Stimulated activated CD8-positive, alpha-beta memory T cell treated with anti-CD3 and anti-CD28 coated beads, Interleukin-7, amount 100 ng/mL, for 48 hours (primary cell): ENCODE data around the gene BRD1.
"Not testable (repeated sequence)": the region's sequence is repeated elsewhere in the genome, so short reads cannot be mapped to it uniquely, and the experiment has no call there.

ENCODE experiments used
- DNase-seq, 2 donors: peaks; one replicate each; pipeline ENCODE4 v3.0.0-alpha.2; 2020; ENCODE audit warnings: low read depth in 1 of 2; ENCODE audit errors: extremely low read depth in 1 of 2

BRD1 gene

DNA sequence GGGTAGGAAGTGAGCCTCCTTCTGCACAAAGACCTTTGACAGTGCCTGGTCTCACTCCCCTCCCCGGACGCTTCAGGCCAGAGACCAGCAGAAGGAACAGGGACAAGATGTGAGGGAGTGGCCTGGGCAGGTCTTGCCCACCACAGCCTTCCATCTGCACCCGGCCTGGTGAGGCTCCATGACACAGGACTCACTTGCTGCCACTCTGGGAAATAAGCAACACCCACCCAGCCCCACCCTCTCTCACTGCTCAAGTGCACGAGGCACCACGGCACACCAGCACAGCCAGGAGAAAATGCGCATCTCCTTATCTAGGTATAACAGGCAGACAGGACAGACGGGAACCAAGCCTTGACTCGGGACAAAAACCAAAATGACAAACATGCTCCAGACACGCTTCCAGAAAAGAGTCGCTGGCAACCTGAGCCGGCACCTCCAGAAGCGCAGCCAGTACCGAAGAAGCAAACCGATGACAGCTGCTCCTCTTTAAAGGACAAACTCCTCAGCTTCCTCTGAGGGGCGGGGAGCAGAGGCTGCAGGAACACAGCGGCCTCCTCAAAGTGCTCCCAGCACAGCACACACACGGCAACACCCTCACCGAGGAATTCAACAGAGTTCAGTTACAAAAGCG lies 41.7 kb downstream of the BRD1 start:
- no peak for DNase-seq

DNA sequence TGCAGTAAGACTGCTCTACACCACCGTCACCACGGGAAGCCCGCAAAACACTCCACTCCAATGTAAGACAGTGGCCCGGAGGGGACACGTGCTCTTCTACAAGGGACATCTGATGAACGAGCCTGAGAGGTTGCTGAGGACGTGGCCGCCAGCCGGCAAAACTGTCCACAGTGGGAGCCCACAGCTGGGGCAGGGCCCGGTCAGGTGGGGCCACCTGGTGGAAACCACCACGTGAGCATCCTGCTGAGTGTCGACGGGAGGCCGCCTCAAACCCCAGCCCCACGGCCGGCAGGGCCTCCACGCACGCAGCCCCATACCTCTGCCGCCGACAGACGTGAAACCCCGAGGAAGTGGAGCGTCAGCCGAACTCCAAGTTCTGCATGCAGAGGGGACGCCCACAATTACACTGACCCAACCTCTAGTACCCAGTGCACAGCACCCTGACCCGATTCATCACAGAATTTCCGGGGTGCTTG lies 42.6 kb downstream of the BRD1 start:
- no peak for DNase-seq

DNA sequence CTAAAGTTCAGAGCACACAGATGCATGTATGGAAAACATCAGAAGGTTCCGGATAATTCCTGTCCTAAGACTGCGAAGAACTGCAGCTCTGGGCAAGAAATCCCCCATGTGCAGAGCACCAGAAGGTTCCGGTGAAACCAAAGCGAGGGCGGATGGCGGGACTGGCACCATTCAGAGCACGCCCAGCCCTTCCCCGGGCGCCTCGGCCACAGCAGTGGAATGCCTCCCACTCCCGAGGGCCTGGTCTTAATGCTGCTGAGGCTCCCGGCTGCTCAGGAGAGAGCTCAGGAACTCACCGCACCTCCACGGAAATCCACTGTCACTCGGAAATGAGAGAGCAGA lies 43.1 kb downstream of the BRD1 start:
- DNase-seq, result no peak

DNA sequence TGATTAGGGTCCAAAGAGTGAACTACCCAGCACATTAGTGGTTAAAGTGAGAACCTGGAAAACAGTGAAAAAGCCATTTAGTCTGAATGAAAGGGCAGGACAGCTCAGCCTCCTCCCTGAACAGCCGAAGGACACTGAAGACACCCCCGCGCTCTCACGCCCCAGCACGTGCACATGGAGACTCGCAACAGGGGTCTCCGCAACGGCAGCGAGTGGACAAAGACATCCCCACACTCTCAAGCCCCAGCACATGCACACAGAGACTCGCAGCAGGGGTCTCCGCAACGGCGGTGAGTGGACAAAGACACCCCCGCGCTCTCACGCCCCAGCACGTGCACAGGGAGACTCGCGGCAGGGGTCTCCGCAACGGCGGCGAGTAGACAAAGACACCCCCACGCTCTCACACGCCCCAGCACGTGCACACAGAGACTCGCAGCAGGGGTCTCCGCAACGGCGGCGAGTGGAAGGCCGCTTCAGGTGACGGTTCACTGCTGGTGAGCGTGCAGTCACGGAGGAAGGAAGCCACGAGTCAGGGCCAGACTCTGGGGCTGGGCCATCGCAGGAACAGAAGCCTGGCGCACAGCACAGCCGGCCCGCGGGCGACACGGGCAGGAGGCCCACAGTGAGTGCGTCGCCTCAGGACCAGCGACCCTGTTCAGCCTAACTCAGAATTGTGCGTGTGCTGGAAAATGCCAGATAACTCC lies 43.6 kb downstream of the BRD1 start:
- no peak for DNase-seq

DNA sequence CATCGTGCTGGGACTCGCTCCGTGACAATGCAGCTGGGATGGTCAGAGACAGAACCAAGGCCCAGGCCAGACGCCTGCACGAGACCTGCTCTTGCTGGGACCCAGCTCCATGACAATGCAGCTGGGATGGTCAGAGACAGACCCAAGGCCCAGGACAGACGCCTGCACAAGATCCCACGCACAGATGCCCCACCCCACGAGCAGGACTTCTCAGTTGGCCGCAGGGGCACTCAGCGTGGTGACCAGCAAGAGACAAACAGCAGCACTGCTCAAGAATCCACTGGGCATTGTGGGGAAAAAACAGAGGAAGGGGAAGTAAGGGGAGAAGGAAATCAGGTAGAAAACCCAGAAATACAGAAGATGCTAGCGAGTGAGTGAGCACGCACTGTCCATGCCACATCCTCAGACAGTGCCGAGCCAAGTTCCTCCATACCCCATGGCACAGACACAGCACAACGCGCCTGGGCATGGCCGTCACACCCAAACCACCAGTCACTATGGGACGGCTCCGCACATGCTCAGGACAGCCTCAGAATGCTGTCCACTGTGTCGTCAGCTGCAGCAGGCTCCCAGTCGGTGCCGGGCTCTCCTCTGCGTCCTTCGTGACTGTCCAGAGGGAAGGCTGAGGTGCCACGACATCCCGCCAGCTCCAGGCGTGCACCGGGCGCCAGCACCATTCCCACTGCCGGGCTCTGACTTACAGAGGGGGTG lies 44.5 kb downstream of the BRD1 start:
- DNase-seq, result no peak

DNA sequence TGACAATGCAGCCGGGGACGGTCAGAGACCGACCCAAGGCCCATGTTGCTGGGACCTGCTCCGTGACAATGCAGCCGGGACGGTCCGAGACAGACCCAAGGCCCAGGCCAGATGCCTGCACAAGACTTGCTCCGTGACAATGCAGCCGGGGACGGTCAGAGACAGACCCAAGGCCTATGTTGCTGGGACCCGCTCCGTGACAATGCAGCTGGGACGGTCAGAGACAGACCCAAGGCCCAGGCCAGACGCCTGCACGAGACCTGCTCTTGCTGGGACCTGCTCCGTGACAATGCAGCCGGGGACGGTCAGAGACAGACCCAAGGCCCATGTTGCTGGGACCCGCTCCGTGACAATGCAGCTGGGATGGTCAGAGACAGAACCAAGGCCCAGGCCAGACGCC lies 45.8 kb downstream of the BRD1 start:
- not testable (repeated sequence) for DNase-seq

DNA sequence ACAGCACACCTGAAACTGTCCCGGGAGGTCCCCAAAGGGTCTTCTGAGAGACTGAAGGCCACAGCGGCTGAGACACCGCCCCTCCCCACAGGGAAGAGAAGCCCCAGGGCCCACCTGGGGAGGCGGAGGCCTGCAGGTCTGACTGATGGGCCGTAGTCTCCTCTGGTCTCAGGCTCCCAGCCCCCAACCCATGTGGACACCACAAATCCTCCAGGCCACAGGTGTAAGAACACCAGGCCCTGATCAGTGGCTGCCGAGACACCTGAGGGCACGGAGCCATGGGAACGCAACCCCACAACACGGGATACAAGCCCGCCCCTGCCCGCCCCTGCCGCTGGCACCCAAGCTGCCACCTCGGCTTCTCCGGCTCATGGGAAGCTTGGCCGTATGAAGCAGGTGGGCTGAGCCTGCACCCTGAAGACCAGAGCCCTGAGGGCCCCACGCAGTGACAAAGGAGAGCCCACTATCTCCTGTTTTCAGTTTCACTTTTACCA lies 46.3 kb downstream of the BRD1 start:
- no peak for DNase-seq

DNA sequence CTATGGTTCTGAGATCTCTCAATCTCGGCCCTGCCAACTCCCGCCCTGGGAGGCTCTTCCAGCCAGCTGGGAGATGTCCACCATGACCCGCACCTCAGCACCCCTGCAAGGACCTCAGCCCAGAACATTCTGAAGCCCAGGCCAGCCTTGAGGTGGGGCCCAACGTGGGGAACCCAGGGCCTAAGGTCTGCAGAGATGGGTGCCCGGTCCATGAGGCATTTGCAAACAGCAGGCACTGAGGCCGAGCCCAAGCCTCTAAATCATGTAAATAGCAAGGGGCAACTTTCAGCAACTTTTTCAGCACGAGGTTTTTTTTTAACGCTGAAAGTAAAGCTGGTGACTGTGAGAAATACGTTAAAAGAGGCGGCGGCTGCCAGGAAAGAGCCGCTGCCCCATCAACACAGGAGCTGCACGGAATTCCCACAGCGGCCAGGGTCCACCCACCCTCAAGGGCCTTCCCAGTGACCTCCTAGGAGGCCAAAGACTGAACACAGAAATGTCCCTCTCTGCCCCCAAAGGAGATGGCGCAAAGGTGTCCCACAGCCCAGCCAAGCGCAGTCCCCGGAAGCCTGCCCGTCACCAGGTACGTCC lies 46.9 kb downstream of the BRD1 start:
- DNase-seq, result no peak

DNA sequence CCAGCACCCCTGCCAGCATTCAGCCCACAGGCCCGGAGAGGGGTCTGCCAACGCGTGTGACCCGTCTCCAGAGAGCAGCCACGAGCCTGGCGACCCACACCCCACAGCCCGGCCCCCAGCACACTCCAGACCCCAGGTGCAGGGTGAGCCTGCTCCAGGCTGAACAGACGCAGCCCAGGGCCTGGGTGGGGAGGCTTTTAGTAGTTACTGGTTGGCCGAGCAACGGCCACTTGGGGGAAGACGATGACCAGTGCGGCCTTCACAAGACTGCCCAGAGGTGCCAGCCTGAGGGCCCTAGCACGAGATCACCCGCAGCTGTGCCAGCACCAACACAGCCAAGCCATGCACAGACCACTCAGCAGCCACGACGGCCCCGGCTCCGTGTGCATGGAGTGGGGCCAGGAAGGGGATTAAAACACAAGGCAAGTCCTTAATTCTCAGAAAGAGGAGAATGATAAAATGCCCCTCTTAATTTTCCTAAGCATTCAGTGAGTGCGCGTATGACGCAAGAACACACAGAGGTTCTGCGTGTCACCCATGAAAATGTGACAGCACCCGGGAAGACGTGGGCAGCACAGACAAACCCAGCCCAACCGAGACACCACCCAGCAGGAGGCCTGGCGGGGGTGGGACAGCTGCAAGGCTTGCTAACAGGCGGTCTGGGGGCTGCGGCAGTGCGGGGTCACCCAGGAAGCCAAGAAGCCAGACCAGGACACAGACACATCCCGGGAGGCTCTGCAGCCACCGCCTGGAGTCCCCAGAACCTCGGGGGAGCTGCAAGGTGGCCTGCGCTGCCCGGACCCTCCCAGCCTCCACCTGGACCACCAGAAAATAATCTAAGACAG lies 47.6 kb downstream of the BRD1 start:
- DNase-seq, result no peak

DNA sequence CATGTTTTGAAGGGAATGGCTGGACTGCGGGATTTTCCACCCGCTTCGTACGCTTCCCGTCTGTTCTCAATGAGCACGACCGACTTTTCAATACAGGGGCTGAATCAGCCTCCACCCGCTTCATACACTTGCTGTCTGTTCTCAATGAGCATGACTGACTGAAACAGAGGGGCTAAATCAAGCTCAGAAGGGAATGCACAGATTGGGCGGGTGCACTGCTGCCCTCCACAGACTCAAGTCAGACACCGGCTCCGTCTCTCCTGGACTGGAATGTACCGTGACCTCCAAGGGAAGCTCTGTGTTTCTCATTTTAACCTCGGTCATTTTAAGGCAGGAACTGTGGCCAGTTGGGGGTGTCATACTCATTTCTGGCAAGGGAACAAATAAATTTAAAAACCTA lies 48.5 kb downstream of the BRD1 start:
- no peak for DNase-seq

DNA sequence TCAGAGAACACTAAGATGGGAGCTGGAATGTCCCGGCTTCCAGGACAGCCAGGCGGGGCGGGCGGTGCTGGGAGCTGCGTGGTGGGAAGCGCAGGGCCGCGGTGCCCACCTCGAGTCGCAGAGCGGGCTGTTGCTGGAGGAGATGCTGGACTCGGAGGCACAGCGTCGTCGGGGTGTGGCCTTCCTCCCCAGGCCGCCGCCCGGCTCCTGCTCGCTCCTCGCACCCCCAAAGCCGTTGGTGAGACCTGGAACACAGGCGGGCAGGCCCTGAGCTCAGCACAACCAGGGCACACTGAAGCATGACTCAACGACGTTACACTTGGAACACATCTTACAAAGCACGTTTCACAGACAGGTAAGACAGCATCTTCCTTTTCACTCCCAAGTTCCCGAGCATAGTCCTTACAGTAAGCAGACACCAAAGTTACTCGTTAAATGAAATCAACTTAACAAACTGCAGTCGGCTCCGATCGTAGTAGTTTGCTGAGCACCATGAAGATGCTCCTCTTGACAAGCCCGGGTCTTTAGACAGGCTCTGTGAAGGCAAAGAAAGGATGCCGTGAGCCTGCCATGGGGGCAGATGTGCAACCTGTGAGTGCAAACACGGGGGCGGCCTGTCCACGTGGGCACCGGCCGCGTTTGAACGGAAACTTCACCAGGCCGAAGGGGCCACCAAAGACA lies 50.0 kb downstream of the BRD1 start:
- DNase-seq, result no peak

DNA sequence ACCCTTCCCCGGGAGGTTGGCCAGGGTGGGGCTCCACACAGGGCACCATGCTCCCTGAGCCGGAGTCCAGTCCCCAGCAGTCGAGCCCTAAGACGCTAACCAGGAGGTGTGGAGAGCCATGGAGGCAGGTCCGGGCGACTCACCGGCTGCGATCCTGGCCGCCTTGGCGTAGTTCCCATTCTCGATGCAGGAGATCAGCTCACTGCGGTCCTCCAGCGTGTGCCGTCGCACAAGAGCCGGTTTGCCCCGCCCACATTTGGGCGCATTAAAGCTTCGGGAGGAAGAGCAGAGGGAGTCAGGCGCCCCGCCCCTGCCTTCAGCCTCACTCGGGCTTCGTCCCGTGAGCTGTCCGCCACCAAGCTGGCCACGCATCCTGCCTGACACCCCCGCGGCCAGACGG lies 50.8 kb downstream of the BRD1 start:
- no peak for DNase-seq

DNA sequence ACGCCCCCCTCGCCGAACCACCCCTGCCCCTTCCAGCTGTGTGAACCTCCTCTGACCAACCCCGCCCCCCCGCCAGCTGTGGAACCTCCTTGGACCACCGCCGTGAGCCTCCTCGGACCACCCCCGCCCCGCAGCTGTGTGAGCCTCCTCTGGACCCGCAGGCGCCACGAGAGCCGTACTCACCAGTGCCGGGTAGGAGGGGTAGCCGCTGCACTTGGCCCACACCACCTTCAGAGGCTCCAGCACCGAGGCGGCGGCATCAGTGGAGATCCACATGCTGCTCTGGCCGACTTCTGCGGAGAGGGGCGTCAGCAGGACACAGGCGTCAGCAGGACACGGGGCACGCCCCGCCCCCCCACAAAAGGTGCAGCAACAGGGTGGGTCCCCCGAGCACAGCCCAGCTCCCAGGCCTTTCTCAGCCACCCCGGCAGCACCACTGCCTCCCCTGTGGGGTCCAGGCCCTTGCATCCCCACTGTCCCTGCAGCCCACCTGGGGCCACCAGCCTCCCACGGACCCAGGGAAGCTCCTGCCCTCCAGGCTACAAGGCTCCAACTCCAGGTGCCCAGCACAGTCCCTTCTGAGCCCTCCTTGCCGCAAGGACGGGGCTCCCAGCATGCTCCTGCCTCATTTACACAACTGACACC lies 51.7 kb downstream of the BRD1 start:
- DNase-seq, result no peak

DNA sequence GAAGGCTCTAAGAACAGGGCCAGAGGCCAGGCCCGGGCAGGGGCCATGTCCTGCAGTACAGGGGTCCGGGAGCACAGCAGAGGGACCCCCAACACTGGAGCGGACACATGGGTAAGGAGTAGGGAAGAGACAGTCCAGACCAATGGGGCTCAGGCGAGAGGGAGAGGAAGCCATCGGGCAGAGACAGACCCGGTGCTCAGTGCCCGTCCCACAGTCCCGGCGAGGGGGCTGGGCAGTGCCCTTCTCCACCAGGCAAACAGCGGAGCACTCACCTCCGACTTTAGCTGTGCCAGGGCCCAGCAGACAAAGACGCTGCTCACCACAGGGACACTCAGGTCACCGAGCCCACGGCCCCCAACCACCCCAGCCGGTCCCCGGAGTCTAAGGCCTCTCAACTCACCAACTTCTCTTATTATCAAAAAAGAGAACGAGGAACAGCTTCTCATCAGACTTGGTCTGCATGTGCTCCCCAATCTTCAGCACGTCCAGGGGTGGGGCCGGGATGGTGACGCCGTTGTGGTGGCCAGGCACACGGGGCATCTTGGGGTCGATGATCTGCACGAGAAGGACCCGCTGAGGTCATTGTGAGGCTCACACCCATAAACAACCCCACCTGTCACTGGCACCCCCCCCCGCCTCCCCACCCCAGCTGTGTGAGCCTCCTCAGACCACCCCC lies 52.3 kb downstream of the BRD1 start:
- DNase-seq, result no peak

DNA sequence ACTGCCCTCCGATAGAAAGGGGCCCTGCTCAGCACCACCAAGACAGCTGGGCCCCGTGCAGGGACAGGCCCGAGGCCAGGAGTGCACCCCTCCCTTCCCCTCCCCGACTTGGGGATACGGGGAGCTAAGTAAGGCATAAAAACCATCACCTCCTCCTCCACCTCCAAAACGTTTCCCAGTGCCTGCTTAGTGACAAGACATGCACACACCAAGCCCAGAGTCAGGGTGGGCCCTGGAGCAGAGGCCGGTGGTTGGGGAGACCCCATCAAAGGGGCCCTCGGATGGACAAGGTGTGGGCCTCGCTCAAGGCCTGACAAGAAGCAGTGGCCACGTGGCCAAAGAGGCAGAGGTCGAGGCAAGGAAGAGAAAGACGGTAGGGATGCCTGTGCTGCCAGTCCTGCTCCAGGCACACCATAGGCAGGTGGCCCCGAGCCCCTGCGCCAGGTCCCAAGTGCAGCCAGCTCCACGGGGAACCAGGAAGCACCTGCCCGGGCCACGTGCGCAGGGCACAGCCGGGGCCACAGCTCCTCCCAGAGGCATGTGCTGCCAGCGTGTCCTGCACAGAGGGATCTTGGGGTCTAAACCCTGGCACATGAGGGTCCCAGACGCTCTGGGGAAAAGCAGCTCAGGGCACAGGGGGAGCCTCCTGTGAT lies 53.0 kb downstream of the BRD1 start:
- DNase-seq, result no peak

DNA sequence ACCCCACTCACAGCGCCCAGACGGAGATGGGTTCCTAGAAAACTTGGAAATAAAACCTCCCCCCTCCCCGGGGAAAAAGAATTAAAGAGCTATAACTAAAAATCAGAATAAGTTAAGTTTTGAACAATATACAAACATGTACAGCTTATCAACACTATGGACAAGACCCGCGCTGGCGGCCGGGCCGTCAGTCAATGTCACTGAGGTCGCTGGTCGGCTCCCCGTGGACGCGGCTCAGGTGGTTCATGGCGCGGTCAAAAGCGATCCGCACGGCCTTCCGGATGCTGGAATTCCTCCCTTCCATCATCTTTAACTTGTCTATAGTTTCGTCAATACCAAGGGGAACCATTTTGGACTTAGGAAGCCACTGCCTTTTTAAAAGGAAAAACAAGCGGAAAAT lies 53.6 kb downstream of the BRD1 start:
- DNase-seq, result no peak

DNA sequence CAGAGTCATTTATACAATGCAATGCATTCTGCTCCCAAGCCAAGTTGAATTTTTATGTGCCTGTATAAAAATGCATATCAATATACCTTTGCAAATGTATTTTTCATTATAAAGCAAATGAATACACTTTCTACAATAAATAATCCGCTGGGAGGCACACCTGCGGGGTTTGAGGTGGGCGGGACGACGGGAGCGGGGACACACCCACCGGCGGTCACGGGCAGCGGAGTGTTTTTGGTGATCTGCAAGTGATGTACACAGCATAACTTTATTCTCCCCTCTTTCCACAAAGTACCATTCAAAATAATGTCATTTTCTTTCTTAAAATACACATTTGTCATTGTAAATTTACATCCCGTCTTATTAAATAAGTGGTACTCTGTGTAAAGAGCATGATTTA lies 54.1 kb downstream of the BRD1 start:
- no peak for DNase-seq

DNA sequence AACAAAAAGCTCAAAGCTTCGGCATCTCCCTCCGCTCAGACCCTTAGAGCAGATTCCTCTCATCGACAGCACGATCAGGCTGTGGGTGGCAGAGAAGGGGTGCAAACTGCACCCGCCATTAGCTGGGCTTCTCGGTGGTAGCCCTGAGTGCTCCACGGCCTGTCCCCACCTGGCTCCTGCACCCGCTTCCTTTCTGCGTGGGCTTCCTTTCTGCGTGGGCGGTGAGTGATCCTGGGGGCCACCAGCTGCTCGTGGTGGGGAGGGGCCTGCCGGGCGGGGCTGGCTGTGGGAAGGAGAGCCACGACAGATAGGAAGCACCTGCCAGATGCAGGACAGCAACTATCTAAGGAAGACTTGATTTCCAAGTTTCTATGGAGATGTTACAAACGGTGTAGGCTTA lies 55.0 kb downstream of the BRD1 start:
- DNase-seq, result no peak
